ENCODE measurements around the gene GPR3. TPM values are rescaled to one million over a fixed set of nuclear protein-coding genes. Genes with fewer than 3 reads are reported as not detected.
"Not testable (repeated sequence)": the region's sequence is repeated elsewhere in the genome, so short reads cannot be mapped to it uniquely, and the experiment has no call there.

GPR3 gene
- total RNA-seq, 4 donors from 2014 or later: 0.55 to 1.9 TPM; not detected in 2

DNA sequence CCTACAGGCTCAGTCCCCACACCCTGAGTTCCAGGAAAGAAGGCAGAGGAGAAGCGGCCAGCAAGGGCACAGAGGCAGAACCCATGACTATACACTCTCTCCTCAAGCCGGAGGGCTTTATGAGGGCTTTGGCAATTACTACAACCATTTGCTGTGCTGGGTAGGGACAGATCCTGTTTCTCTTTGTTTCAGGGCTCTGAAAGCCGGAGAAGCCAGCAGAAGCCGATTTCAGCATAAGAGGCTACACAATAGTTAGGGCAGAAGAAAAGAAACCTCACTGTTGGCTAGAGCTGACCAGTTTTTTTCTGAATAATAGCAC, 13.9 kb downstream of the GPR3 start:
- H3K27me3 ChIP-seq: no peaks in the 10 kb centered on the region
- H3K36me3 ChIP-seq: no peaks in the 10 kb centered on the region
- H3K27ac ChIP-seq: peak overlapping the region; percentile 81 to 84
- TF ChIP-seq, protein P1, sequence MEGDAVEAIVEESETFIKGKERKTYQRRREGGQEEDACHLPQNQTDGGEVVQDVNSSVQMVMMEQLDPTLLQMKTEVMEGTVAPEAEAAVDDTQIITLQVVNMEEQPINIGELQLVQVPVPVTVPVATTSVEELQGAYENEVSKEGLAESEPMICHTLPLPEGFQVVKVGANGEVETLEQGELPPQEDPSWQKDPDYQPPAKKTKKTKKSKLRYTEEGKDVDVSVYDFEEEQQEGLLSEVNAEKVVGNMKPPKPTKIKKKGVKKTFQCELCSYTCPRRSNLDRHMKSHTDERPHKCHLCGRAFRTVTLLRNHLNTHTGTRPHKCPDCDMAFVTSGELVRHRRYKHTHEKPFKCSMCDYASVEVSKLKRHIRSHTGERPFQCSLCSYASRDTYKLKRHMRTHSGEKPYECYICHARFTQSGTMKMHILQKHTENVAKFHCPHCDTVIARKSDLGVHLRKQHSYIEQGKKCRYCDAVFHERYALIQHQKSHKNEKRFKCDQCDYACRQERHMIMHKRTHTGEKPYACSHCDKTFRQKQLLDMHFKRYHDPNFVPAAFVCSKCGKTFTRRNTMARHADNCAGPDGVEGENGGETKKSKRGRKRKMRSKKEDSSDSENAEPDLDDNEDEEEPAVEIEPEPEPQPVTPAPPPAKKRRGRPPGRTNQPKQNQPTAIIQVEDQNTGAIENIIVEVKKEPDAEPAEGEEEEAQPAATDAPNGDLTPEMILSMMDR (IDR thresholded peaks at IDR 0.05): no peak
- TF ChIP-seq POLR2A (IDR thresholded peaks at IDR 0.05): no peak
- DNase-seq: no peak
- peaks cover 6 to 23% of the 10 kb centered on the region in 2 donors for H3K4me1 ChIP-seq
- no peaks in the 10 kb centered on the region for H3K9me3 ChIP-seq
- H3K4me3 ChIP-seq: no peak overlapping the region
- intact Hi-C loops (cut with DNase I; ENCODE audit: low total_unique reads): no loop called here

DNA sequence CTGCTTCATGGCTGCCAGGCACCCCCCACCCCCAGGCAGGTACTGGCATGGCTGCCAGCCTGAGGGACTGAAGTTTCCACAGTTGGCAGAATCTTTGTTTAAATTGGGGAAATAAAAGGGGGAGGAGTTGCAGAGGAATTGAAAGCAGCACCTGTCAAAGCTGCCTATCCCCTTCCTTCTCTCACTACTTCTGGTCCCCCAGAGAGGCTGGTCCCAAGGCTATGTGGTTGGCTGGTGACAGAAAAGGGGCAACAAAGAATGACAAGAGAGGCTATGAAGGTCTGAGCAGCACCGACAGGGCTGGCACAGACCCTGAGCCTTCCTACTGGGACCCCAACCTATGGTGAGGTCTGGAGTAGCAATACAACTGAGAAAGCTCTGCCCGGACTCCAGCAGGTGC, 14.4 kb downstream of the GPR3 start:
- Histone ChIP-seq H3K27ac (peak overlapping the region; percentile 81 to 84), H3K4me1 (peaks cover 6 to 23% of the 10 kb centered on the region in 2 donors)
- H3K36me3 ChIP-seq; H3K9me3 ChIP-seq; H3K4me3 ChIP-seq; DNase-seq; intact Hi-C loops (cut with DNase I; ENCODE audit: low total_unique reads); H3K27me3 ChIP-seq: not testable (repeated sequence)

DNA sequence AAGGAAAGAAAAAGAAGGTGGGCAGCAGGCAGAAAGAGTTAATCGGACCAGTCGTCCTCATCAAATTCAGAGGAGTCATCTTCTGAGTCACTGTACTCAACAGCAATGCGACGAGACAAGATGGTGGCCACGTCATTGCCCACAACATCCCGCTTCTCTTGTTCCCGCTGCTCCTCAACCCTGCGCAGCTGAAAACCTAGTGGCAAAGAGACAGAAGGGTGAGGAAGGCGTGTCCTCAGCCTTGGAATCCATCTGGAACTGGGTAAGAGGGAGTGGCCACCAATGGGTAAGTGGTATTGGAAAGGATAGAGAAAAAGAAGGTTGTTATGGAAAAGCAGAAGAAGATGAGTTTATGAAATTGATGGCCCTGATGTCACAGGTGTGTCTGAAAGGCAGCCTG, 15.7 kb downstream of the GPR3 start:
- H3K9me3 ChIP-seq: no peaks in the 10 kb centered on the region
- intact Hi-C loops (cut with DNase I; ENCODE audit: low total_unique reads): no loop called here
- H3K27ac ChIP-seq: no peak overlapping the region
- no peak for DNase-seq
- peaks cover 0 to 15% of the 10 kb centered on the region in 2 donors for H3K4me1 ChIP-seq
- H3K36me3 ChIP-seq: no peaks in the 10 kb centered on the region
- TF ChIP-seq POLR2A (IDR thresholded peaks at IDR 0.05): no peak
- TF ChIP-seq, protein P1 (IDR thresholded peaks at IDR 0.05): no peak
- H3K4me3 ChIP-seq: no peak overlapping the region
- H3K27me3 ChIP-seq: no peaks in the 10 kb centered on the region

DNA sequence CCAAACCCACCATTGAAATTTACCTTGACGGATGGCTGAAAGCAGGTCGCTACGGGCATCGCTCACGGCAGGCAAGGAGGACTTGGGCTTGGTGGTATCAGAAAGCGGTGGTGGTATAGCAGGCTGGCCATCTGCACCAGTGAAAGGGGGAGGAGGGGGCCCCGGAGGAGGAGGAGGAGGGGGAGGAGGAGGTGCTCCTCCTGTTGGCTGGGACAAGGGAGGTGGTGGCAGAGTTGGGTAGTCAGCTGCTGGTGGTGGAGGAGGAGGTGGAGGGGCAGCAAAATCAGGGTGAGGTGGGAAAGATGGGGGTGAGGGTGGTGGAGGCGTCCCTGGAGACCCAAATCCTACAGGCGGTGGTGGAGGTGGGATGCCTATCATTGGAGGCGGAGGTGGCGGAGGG, 17.2 kb downstream of the GPR3 start:
- H3K27ac ChIP-seq: no peak overlapping the region
- no peak for DNase-seq
- H3K4me3 ChIP-seq: no peak overlapping the region
- no peaks in the 10 kb centered on the region for H3K27me3 ChIP-seq
- no peaks in the 10 kb centered on the region for H3K9me3 ChIP-seq
- H3K36me3 ChIP-seq: no peaks in the 10 kb centered on the region
- TF ChIP-seq, protein P1 (IDR thresholded peaks at IDR 0.05): no peak
- TF ChIP-seq POLR2A (IDR thresholded peaks at IDR 0.05): no peak
- H3K4me1 ChIP-seq: peaks cover 0 to 6% of the 10 kb centered on the region in 2 donors
- intact Hi-C loops (cut with DNase I; ENCODE audit: low total_unique reads): no loop called here

DNA sequence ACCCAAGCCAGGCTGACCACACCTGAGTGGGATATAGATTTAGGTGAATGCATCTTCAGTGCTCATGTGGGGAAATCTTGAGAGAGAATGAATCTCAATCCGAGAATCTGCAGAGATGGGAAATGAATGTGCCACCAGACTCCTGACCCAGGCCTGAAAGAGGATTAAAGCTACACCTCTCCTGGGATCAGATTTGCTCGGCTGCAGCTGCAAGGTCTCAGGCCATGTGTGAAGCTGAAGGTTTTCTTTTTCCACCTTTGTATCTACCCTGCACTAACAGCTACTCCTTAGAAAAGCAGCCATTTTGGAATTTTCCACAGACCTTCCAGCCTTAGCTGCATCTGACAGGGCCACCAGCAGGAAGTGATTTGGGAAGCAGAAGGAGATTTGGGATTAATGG, 18.3 kb downstream of the GPR3 start:
- H3K36me3 ChIP-seq: no peaks in the 10 kb centered on the region
- H3K4me3 ChIP-seq: no peak overlapping the region
- intact Hi-C loops (cut with DNase I; ENCODE audit: low total_unique reads): no loop called here
- no peaks in the 10 kb centered on the region for H3K27me3 ChIP-seq
- H3K9me3 ChIP-seq: no peaks in the 10 kb centered on the region
- TF ChIP-seq POLR2A (IDR thresholded peaks at IDR 0.05): no peak
- TF ChIP-seq, protein P1 (IDR thresholded peaks at IDR 0.05): no peak
- H3K27ac ChIP-seq: no peak overlapping the region
- DNase-seq: no peak
- H3K4me1 ChIP-seq: peaks cover 0 to 6% of the 10 kb centered on the region in 2 donors

DNA sequence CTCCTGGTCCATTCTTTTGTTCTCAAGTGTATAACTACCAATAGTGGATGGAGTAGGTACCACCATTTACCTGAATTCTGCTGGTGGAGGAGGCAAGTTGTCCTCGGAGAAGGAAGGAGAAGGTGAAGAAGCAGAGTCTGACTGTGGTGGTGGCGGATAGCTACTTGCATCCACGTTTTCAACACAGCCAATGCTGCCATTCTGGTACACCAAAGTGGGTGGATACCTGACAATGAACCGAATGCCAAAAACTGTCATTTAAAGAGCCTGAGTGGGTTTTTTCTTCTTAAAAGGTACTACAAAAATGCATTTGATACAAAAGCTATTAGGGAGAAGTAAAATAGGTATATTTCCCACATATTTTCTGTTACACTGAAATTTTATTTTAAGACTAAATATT, 20.1 kb downstream of the GPR3 start:
- intact Hi-C loops (cut with DNase I; ENCODE audit: low total_unique reads): no loop called here
- no peaks in the 10 kb centered on the region for H3K36me3 ChIP-seq

More for the DNA sequence above, 20.1 kb downstream of the GPR3 start:
- peak overlapping the region in 1 of 2 donors; percentile 15 for H3K27ac ChIP-seq
- no peak overlapping the region for H3K4me3 ChIP-seq
- DNase-seq: no peak
- no peak for TF ChIP-seq POLR2A (IDR thresholded peaks at IDR 0.05)
- TF ChIP-seq, protein P1 (IDR thresholded peaks at IDR 0.05): no peak
- H3K9me3 ChIP-seq: no peaks in the 10 kb centered on the region
- peaks cover 0 to 2% of the 10 kb centered on the region in 2 donors for H3K4me1 ChIP-seq
- no peaks in the 10 kb centered on the region for H3K27me3 ChIP-seq
